Panc1 (cell line): ENCODE measurements around the gene TMEM163. TPM values are rescaled to one million over a fixed set of nuclear protein-coding genes. Genes with fewer than 3 reads are reported as not detected.

Experiments
- ATAC-seq: fragments of 200-7000 bp; cut with Tn5 transposase; 2 replicates; pipeline ENCODE4 v1.9.1; 2020; ENCODE audit warnings: mild to moderate bottlenecking, moderate library complexity
- BruUV-seq: library from RNA; stranded (reverse); fragments of 400-500 nt; replicated peaks from 2 replicates; lab custom pipeline; 2021; lab: Mats Ljungman, UMichigan
- CTCF ChIA-PET: fragments of 300-600 bp; sonication (Branson Sonifier 250); formaldehyde crosslinking; loops from one replicate; lab custom pipeline; 2022; ENCODE audit warnings: antibody characterized with exemption; lab: Charles Lee
- POLR2A ChIA-PET: fragments of 300-600 bp; sonication (Branson Sonifier 250); formaldehyde crosslinking; loops from one replicate; lab custom pipeline; 2022; ENCODE audit warnings: antibody characterized with exemption; lab: Charles Lee
- DNase-seq: peaks from one replicate; pipeline ENCODE4 v3.0.0-alpha.2; 2010; ENCODE audit warnings: low read depth, low spot score
- H3K27ac ChIP-seq: 2 replicates; pipeline ENCODE4 v1.5.1; 2011; ENCODE audit warnings: mild to moderate bottlenecking, low read length, inconsistent platforms
- H3K27me3 ChIP-seq: fragments of 200-500 bp; sonication (Bioruptor generic); 2 replicates; pipeline ENCODE4 v1.6.0; 2014; ENCODE audit warnings: low read length, inconsistent platforms; ENCODE audit not compliant: control insufficient read depth, insufficient read depth
- H3K36me3 ChIP-seq: fragments of 200-500 bp; sonication (Bioruptor generic); 2 replicates; pipeline ENCODE4 v1.5.1; 2014; ENCODE audit warnings: inconsistent platforms, mild to moderate bottlenecking, low read length, moderate library complexity; ENCODE audit not compliant: control insufficient read depth, insufficient read depth
- H3K4me1 ChIP-seq: 2 replicates; pipeline ENCODE4 v1.5.1; 2011; ENCODE audit warnings: inconsistent platforms, mild to moderate bottlenecking, low read length, moderate library complexity; ENCODE audit not compliant: control insufficient read depth, insufficient read depth
- H3K4me3 ChIP-seq, 2 experiments: 2 replicates each; pipeline ENCODE4 v1.5.1; 2011 to 2012; ENCODE audit warnings: low read depth in 2 of 2, low read length in 2 of 2, mild to moderate bottlenecking in 2 of 2, inconsistent platforms in 1 of 2, moderate library complexity in 1 of 2
- H3K9me3 ChIP-seq: fragments of 200-500 bp; sonication (Bioruptor generic); 2 replicates; pipeline ENCODE4 v1.5.1; 2014; ENCODE audit warnings: low read depth, mild to moderate bottlenecking, inconsistent platforms, low read length, moderate library complexity; ENCODE audit not compliant: control insufficient read depth, insufficient read depth
- POLR2AphosphoS5 ChIP-seq: IDR thresholded peaks from 2 replicates; pipeline ENCODE4 v1.6.1; 2012; ENCODE audit warnings: mild to moderate bottlenecking, low read depth, low read length, moderate library complexity
- SIN3A ChIP-seq: IDR thresholded peaks from 2 replicates; pipeline ENCODE4 v1.6.1; 2012; ENCODE audit warnings: low read depth, mild to moderate bottlenecking, low read length, moderate library complexity, borderline replicate concordance; ENCODE audit not compliant: insufficient read depth
- TCF7L2 ChIP-seq: IDR thresholded peaks from 2 replicates; pipeline ENCODE4 v1.6.1; 2011; ENCODE audit warnings: mild to moderate bottlenecking, low read depth, low read length, inconsistent platforms
- in situ Hi-C: cut with HindIII; loops from 2 replicates; pipeline ENCODE4 v1.10.0; 2016; ENCODE audit warnings: low sequenced_read_pairs, low pct_unique_long_range_greater_than_20kb
- intact Hi-C: fragments of 100-400 bp; cut with micrococcal nuclease; formaldehyde crosslinking; loops from one replicate; pipeline ENCODE4 v1.10.0; 2022; ENCODE audit not compliant: unreplicated experiment
- total RNA-seq: library from RNA; stranded (reverse); gene quantifications from one replicate; pipeline ENCODE4 v1.2.1, GENCODE V29; 2021; ENCODE audit not compliant: unreplicated experiment
- TF ChIP-seq, protein P1 (sequence below): fragments of 450-650 bp; IDR thresholded peaks from 2 replicates; pipeline ENCODE4 v1.5.1; 2017; ENCODE audit warnings: mild to moderate bottlenecking
- TF ChIP-seq, protein P2 (sequence below), 2 experiments: IDR thresholded peaks; 2 replicates each; pipeline ENCODE4 v1.6.1; 2011 to 2012; ENCODE audit warnings: low read depth in 2 of 2, control low read depth in 1 of 2, low read length in 1 of 2, mild to moderate bottlenecking in 1 of 2, moderate library complexity in 1 of 2; ENCODE audit not compliant: insufficient read depth in 1 of 2

The TMEM163 gene
- total RNA-seq, 1 experiment from 2014 or later = not detected

DNA sequence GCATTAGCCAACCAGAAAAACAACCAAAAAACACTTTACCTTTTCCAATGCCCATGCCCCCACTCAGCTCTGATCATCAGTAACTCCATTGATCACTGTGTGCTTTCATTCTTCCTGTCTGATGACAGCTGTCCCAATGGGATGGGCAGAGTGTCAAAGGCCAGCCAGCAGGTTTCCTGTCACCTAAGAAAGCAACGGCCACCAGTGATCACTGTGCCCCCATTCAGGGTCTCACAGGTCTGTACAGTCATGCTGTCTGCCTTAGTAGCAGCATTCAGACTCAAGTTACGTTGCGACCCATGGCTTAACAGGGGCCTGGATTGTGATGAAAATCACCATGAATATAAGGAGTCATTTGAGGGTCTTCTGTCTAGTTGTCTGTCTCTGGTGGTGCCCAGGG lies 280.4 kb downstream of the TMEM163 start:
- H3K9me3 ChIP-seq = no peaks in the 10 kb centered on the region
- H3K4me1 ChIP-seq = no peaks in the 10 kb centered on the region
- no peak overlapping the region for H3K4me3 ChIP-seq
- POLR2A ChIA-PET = interaction anchor here (0.8 kb wide), 1 partner anchor 106 kb away, joined by 8 read pairs; no protein-coding TSS in a partner anchor
- BruUV-seq = no TSS peak
- DNase-seq (no peak), ATAC-seq (no peak)
- in situ Hi-C loops (no loop called here), intact Hi-C loops (no loop called here)
- CTCF ChIA-PET = no interaction called here
- no peaks in the 10 kb centered on the region for H3K27me3 ChIP-seq
- H3K36me3 ChIP-seq = no peaks in the 10 kb centered on the region
- H3K27ac ChIP-seq = no peak overlapping the region
- TF ChIP-seq POLR2AphosphoS5 = no peak
- TF ChIP-seq TCF7L2 = no peak
- TF ChIP-seq, protein P1, sequence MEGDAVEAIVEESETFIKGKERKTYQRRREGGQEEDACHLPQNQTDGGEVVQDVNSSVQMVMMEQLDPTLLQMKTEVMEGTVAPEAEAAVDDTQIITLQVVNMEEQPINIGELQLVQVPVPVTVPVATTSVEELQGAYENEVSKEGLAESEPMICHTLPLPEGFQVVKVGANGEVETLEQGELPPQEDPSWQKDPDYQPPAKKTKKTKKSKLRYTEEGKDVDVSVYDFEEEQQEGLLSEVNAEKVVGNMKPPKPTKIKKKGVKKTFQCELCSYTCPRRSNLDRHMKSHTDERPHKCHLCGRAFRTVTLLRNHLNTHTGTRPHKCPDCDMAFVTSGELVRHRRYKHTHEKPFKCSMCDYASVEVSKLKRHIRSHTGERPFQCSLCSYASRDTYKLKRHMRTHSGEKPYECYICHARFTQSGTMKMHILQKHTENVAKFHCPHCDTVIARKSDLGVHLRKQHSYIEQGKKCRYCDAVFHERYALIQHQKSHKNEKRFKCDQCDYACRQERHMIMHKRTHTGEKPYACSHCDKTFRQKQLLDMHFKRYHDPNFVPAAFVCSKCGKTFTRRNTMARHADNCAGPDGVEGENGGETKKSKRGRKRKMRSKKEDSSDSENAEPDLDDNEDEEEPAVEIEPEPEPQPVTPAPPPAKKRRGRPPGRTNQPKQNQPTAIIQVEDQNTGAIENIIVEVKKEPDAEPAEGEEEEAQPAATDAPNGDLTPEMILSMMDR = no peak
- TF ChIP-seq SIN3A = no peak
- TF ChIP-seq, protein P2, sequence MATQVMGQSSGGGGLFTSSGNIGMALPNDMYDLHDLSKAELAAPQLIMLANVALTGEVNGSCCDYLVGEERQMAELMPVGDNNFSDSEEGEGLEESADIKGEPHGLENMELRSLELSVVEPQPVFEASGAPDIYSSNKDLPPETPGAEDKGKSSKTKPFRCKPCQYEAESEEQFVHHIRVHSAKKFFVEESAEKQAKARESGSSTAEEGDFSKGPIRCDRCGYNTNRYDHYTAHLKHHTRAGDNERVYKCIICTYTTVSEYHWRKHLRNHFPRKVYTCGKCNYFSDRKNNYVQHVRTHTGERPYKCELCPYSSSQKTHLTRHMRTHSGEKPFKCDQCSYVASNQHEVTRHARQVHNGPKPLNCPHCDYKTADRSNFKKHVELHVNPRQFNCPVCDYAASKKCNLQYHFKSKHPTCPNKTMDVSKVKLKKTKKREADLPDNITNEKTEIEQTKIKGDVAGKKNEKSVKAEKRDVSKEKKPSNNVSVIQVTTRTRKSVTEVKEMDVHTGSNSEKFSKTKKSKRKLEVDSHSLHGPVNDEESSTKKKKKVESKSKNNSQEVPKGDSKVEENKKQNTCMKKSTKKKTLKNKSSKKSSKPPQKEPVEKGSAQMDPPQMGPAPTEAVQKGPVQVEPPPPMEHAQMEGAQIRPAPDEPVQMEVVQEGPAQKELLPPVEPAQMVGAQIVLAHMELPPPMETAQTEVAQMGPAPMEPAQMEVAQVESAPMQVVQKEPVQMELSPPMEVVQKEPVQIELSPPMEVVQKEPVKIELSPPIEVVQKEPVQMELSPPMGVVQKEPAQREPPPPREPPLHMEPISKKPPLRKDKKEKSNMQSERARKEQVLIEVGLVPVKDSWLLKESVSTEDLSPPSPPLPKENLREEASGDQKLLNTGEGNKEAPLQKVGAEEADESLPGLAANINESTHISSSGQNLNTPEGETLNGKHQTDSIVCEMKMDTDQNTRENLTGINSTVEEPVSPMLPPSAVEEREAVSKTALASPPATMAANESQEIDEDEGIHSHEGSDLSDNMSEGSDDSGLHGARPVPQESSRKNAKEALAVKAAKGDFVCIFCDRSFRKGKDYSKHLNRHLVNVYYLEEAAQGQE (IDR thresholded peaks at IDR 0.05; ENCODE audit: insufficient read depth in 1 of 2, low read depth in 2 of 2, low read length in 1 of 2) = no peak

DNA sequence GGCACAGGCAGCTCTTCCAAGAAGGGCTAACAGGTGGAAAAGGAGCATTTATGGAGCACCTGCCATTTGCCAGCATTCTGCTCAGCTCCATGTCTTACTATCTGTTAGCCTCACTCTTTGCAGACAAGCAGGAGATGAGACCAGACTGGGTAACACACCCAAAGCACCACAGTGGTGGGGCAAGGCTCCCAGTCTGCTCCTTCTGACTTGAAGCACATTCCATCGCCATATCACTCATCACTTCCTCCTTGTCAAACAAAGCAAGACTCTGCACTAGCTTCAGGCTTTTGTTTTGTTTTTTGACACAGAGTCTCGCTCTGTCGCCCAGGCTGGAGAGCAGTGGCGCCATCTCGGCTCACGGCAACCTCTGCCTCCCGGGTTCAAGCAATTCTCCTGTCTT lies 282.1 kb downstream of the TMEM163 start:
- DNase-seq = no peak
- Histone ChIP-seq H3K9me3 (no peaks in the 10 kb centered on the region), H3K4me1 (no peaks in the 10 kb centered on the region), H3K27ac (no peak overlapping the region), H3K27me3 (no peaks in the 10 kb centered on the region), H3K4me3 (no peak overlapping the region), H3K36me3 (no peaks in the 10 kb centered on the region)
- intact Hi-C loops (no loop called here), in situ Hi-C loops (no loop called here)
- ChIA-PET POLR2A (no interaction called here), CTCF (no interaction called here)
- no peak for TF ChIP-seq TCF7L2
- TF ChIP-seq, protein P2 (IDR thresholded peaks at IDR 0.05; ENCODE audit: insufficient read depth in 1 of 2, low read depth in 2 of 2, low read length in 1 of 2) = no peak
- TF ChIP-seq POLR2AphosphoS5 = no peak
- TF ChIP-seq SIN3A = no peak
- TF ChIP-seq, protein P1 = no peak
- ATAC-seq = no peak
- no TSS peak for BruUV-seq
